ENCODE measurements around the gene FAM107B.

Gene FAM107B

GRCh38 chr10:14624600-14624999, 150.1 kb downstream of the FAM107B start:
- DNase-seq (ENCODE audit: low read depth), result no peak

DNA sequence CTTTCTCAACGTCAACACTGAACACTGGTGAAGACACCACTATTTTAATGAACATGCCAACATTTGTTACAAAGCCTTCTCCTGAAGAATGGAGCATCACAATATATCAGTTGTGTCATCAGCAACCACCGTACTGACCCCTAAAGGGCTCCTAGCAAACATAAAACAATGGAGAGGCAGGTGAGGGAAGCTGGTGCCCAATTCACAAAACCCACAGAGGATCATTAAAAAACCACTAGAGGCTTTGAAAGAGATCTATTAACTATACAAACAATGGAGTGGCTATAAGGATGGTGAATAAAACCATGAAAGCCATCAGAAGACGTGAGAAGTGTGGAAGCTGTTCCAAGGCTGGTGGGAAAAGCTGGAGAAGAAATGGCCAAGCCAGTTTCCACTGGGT, 150.8 kb downstream of the FAM107B start:
- DNase-seq (ENCODE audit: low read depth), result no peak

DNA sequence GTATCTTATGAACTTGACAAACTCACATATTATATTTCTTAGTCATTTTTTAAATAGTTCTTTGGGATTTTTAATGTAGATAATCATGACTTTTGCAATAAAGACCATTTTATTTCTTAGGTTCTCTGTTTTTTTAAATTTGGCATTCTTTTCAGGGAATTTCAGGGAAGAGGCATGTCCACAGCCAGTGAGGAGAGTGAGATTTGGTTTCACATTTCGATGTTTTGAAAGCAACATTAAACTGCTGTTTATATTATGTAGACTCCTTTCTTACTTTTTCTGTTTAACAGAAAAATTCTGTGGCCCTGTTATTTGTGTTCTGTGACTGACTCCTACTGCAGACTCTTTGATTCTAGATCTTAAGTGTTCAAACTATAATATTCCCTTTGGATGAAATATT, 153.7 kb downstream of the FAM107B start:
- no peak for DNase-seq (ENCODE audit: low read depth)

DNA sequence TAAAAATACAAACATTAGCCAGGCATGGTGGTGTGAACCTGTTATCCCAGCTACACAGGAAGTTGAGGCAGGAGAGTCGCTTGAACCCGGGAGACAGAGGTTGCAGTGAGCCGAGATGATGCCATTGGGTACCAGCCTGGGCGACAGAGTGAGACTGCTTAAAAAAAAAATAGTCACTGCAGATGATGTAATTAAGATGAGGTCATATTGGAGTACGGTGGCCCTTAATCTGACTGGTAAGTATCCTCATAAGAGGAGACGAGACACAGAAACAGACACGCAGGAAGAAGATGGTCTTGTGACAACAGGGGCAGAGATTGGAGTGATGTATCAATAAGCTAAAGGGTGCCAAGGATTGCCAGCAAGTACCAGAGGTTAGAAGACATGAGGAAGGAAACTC, 156.0 kb downstream of the FAM107B start:
- DNase-seq (ENCODE audit: low read depth), result no peak

GRCh38 chr10:14617852-14618251, 156.8 kb downstream of the FAM107B start:
- no peak for DNase-seq (ENCODE audit: low read depth)

DNA sequence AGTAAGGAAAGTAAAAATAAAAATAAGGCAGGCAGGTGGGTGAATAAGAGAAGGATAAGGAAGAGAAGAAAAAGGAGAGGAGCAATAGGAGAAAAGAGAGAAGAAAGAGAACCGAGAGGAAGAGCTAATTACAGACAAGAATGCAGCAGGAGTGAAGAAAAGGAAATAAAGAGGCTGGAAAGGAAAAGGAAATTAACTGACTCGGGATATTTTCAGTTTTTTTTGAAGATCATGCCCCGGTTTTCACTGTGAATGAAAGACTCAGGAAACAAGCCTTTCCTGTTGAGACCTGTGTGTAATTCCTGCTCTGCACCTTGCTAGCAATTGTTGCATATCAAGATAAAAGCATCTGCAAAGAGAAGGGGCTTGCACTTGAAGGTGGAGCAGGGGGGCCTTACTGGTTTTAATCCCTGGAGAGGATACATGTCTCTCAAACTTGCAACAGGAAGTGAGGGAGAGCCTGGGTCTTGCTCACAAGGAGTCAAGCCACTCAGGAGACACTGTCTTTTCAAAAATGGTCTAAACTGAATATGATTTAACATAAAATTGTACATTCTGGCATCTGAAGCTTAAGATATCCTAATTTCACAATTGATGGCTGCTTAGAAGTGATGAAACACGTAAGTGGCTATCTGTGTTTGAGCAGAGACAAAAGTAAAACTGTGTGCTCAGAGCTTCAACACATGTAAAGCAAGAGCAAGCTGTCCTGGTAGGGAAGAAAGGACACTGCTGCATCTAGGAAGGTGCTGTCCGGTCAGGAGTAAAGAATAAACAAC, 157.6 kb downstream of the FAM107B start:
- no peak for DNase-seq (ENCODE audit: low read depth)

DNA sequence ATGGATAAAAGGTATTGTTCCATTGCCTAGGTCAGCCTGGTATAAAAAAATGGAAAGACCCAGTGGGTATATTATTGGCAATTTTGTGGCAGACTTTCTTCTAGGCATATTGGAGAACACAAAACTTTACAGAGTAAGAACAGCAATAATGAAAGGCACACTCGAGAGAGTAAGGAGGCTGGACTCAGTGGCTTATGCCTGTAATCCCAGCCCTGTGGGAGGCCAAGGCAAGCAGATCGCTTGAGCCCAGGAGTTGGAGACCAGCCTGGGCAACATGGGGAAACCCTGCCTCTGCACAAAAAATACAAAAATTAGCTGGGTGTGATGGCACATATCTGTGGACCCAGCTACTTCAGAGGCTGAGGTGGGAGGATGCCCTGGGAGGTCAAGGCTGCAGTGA, 158.2 kb downstream of the FAM107B start:
- DNase-seq (ENCODE audit: low read depth), result no peak

DNA sequence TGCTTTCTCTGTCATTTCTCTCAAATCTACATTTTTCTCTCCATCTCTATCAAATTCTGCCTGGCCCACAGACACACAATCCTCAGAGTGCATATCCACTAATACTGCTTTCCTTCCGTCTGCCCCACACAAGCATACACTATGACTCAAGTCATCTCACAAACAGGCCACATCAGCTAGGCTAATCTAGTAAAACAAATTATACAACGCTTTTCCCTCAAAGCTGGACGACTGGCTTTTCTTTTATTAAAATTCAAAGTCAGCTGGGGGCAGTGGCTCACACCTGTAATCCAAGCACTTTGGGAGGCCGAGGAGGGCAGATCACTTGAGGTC, 161.1 kb downstream of the FAM107B start:
- DNase-seq (ENCODE audit: low read depth), result no peak

DNA sequence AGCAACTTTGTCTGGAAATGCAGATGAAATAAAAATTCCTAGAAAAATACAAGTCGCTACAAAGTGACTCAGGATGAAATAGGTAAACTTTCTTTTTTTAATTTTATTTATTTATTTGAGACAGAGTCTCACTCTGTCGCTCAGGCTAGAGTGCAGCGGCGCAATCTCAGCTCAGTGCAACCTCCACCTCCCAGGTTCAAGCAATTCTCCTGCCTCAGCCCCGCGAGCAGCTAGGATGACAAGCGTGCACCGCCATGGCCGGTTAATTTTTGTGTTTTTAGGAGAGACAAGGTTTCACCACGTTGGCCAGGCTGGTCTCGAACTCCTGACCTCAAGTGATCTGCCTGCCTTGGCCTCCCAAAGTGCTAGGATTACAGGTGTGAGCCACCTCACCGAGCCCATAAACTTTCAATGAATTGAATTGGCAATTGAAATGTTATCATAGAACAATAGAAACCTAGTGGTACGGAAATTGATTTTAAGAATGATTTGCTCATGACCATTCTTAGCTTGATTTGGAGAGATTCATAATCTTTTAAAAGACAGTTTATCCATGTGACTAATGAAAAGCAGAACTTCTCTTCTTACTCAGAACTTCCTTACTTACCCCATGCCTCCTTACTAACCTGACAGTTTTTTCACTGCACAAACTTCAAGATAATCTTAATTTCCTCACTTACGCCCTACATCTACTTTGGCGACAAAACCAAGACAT, 161.7 kb downstream of the FAM107B start:
- no peak for DNase-seq (ENCODE audit: low read depth)

DNA sequence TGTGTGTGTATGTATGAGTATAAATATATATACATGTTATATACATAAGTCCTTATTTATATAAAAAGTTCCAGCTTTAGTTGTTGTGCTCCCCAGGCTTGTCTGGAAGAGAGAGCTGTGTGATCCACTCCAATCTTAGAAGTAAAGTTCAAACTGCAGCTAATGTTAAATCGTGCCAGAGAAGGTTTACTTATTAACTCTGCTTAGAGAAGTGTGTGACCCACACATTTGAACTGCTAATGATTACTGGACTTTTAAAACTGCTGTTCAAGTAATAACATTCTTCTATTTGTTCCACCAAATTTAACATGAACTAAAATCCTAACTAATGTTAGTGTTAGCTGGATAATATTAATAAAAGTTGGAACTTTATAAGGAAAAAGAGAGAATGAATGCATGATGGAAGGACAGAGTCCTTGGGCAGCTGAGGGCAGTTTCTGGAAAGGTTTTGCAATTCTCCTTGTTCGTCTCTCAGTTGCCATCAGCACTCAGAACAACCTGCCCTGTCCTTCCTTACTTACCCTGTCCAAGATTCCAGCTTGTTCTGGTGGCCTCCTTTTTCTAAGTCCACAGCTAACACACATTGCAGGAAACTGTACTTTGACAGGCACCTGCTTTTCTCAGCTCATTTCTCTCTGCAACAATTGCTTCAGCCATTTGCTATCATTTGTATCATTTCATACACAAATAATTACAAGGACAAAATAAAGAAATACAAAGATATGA, 162.6 kb downstream of the FAM107B start:
- no peak for DNase-seq (ENCODE audit: low read depth)

DNA sequence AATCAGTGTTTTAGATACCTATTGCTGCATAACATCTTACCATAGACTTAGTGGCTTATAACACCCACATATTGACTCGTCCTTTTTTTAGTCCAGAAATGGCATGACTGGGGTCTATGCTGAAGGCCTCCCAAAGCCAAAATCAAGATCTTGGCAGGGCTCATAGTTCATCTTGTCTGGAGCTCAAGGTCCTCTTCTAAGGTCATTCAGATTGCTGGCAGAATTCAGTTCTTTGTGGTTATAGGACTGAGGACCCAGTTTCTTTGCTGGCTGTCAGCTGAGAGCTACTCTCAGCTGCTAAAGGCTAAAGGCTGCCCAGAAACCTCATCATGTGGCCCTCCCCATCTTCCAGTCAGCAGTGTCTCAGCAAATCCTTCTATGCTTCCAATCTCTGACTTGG, 165.5 kb downstream of the FAM107B start:
- no peak for DNase-seq (ENCODE audit: low read depth)

- DNase-seq (ENCODE audit: low read depth), result no peak
These were observed 166.2 kb downstream of the FAM107B start for GRCh38 chr10:14608381-14609001.

DNA sequence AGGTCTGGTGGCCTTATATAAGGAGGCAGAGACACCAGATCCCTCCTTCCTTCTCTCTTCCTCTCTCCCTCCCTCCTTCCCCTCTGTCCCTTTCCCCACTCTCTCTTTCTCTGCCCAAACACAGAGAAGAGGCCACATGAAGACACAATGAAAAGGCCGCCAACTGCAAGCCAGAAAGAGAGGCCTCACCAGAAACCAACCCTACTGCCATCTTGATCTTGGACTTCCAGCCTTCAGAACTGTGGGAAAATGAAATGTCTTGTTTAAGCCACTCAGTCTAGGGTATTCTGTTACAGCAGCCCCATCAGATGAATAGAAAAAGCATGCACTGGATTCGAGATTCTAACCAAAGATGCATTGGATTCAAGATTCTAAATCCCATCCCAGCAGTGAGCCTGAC, 168.1 kb downstream of the FAM107B start:
- no peak for DNase-seq (ENCODE audit: low read depth)

DNA sequence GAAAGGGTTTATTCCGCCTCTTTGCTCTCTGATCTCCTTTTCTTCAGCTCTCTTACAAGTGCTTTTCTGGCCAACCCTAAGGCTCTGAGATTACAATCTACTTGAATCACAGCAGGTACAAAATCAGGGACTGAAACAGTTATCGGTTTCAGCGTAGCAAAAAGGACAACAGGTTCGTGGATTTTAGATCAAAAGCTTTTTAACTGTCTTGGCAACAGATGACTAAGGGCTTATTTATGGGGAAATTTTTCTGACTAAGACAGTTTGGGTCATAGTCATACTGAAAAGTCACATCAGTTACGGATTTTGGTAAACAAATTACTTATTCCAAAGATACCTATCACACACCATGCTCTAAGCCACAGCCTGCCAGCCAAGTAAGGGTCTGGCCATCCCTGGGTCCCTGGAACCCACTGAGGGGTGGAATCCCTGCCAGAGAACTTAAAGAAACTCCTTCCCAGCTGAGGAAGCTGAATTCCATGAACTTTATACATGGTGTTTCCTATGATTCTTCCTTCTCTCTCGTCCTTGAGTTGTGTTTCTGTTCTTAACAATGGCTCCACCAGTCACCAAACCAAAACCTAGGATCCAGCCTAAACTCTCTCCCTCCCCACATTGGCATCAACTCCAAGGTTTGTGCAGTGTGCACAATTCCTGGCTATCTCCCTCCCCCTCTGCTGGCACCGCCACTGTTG, 169.3 kb downstream of the FAM107B start:
- DNase-seq (ENCODE audit: low read depth), result no peak

DNA sequence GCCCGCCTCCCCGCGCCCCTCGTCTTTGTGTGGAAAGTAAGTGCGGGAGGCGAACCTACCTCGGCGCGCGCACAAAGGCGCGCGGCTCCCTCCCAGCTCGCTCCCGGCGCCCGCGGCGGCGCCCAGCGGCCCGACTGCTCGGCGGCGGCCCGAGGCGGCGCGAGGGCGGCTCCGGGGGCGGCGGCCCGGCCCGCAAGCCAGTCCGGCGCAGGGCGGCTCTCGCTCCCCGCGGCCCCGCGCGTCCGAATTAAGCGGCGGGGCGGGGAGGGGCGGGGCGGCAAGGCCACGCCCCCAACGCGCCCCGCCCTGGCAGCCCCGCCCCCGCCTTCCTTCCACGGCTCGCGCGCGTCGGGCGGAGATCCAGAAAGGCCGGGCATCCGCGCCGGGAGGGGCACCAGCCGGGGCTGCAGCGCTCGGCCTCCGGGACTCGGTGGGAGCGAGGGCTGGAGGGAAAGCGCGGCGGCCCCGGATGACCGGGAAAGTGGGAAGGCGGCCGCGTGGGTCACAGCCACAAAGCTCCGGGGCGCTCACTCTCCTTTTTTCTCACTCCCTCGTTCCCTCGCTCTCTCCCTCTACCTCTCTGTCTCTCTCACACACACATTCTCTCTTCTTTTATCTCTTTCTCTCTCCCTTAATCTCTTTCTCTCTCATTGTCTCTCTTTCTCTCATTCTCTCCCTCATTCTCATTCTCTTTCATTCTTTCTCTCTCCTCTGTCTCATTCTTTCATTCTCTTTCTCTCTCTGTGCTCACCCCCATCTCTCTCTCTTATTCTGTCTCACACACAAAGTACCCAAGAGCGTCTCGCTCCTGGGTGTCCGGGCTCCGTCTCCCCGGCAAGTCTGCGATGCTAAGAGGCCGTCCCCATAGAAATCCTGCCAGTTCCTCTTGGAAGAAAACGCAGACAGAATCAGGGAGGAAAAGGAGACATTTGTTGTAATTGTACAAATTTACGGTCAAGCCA, 170.2 kb downstream of the FAM107B start:
- peak; percentile 55 for DNase-seq (ENCODE audit: low read depth)

GRCh38 chr10:14603534-14604102, 171.1 kb downstream of the FAM107B start:
- DNase-seq (ENCODE audit: low read depth), result no peak

DNA sequence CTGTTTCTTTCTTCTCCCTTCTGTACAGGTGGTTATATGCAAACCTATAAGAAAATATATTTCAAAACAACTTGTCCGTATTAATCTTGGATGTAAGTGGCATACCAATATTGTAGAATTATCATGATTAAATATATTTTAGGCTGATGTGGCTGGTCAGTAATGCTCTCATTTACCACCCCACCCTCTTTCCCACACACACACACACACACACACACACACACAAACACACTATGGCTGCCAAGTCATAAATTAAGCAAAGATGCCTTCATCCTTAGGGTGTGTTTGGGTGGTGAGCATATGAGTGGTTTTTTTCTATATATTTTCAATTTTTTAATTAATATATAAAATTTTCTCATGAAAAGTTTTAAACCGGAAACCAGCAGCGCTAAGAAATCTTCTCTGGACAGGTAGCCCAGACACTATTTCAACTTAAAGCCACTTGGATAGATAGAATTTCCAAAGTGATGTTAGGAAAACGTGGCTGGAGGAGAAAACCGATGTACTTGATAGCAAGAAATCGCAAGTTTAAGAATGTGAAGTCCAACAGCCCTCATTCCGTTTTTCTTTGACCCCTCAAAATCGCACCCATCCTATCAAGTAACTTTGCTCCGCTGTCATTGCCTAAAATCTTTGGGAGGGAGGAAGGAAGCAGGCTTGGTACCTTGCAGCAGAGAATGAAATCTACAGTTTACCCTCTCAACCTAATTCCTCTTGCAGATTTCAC, 171.7 kb downstream of the FAM107B start:
- DNase-seq (ENCODE audit: low read depth), result no peak

GRCh38 chr10:14601872-14602725, 172.6 kb downstream of the FAM107B start:
- peak; percentile 35 for DNase-seq (ENCODE audit: low read depth)

DNA sequence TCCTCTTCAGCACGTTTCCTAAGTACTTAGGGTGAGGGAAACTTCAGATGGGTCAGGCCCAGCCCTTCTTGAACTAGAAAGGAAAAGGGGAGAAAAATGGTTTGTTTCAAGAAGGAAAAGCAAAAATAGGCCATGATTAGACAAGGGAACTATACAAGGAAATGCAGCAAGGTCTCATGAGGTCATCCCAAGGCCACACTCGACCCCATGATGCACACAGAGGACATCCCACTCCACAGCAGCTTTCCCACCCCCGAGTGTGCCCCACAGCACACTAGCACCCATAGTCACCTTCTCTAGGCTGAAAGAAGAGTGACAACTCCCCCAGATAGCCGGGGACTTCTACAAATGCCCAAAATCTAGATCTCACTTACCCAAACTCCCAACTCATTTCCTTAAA, 173.4 kb downstream of the FAM107B start:
- no peak for DNase-seq (ENCODE audit: low read depth)
